ENCODE results near the gene PRIMPOL.

DNA sequence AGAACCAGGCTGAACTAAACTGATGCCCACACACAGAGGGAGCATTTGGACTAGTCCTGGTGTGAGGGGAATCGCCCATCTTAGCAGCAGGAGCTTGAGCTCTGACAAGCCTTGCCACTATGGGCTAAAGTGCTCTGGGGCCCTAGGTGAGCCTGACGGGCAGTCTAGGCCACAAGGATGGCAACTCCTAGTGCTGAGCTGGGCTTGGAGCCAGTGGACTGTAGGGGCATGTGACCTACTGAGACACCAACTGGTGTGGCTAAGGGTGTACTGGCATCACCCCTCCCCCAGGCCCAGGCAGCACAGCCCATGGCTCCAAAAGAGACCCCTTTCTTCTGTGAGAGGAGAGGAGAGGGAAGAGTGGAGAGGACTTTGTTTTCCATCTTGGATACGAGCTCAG, 69.9 kb downstream of the PRIMPOL start:
- TF ChIP-seq, protein P1, sequence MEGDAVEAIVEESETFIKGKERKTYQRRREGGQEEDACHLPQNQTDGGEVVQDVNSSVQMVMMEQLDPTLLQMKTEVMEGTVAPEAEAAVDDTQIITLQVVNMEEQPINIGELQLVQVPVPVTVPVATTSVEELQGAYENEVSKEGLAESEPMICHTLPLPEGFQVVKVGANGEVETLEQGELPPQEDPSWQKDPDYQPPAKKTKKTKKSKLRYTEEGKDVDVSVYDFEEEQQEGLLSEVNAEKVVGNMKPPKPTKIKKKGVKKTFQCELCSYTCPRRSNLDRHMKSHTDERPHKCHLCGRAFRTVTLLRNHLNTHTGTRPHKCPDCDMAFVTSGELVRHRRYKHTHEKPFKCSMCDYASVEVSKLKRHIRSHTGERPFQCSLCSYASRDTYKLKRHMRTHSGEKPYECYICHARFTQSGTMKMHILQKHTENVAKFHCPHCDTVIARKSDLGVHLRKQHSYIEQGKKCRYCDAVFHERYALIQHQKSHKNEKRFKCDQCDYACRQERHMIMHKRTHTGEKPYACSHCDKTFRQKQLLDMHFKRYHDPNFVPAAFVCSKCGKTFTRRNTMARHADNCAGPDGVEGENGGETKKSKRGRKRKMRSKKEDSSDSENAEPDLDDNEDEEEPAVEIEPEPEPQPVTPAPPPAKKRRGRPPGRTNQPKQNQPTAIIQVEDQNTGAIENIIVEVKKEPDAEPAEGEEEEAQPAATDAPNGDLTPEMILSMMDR (conservative IDR thresholded peaks at IDR 0.05) = no peak
- TF ChIP-seq EZH2 (IDR thresholded peaks at IDR 0.05; ENCODE audit: low read depth) = no peak
